ENCODE results near the gene DENND1A.

DNA sequence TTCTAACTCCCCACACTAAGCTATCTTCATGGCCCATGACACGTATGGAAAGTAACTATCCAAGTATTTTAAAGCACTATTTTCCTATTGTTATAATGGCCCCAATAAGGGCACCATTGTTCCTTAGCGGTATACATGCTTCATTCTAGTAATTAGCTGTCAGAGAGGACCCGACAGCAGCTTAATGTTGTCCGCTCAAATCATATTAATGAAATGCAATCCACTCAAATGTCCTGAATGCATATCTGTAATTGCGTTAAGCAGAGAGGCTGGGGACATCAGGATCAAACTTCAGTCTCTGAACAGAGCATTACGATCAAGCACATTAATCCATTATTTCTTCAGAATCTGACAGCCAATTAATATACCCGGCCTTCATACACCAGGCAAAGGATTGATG lies 434.2 kb downstream of the DENND1A start:
- TF ChIP-seq, protein P1, sequence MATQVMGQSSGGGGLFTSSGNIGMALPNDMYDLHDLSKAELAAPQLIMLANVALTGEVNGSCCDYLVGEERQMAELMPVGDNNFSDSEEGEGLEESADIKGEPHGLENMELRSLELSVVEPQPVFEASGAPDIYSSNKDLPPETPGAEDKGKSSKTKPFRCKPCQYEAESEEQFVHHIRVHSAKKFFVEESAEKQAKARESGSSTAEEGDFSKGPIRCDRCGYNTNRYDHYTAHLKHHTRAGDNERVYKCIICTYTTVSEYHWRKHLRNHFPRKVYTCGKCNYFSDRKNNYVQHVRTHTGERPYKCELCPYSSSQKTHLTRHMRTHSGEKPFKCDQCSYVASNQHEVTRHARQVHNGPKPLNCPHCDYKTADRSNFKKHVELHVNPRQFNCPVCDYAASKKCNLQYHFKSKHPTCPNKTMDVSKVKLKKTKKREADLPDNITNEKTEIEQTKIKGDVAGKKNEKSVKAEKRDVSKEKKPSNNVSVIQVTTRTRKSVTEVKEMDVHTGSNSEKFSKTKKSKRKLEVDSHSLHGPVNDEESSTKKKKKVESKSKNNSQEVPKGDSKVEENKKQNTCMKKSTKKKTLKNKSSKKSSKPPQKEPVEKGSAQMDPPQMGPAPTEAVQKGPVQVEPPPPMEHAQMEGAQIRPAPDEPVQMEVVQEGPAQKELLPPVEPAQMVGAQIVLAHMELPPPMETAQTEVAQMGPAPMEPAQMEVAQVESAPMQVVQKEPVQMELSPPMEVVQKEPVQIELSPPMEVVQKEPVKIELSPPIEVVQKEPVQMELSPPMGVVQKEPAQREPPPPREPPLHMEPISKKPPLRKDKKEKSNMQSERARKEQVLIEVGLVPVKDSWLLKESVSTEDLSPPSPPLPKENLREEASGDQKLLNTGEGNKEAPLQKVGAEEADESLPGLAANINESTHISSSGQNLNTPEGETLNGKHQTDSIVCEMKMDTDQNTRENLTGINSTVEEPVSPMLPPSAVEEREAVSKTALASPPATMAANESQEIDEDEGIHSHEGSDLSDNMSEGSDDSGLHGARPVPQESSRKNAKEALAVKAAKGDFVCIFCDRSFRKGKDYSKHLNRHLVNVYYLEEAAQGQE (IDR thresholded peaks at IDR 0.05; ENCODE audit: insufficient read depth in 1 of 2, low read depth in 2 of 2, low read length in 2 of 2), result no peak
- no peak for TF ChIP-seq POLR2AphosphoS5 (IDR thresholded peaks at IDR 0.05; ENCODE audit: low read depth, low read length)
- TF ChIP-seq TAF1 (IDR thresholded peaks at IDR 0.05; ENCODE audit: borderline replicate concordance, insufficient read depth, low read length), result no peak
- no peak for TF ChIP-seq SIN3A (IDR thresholded peaks at IDR 0.05; ENCODE audit: borderline replicate concordance, insufficient read depth, low read length)
- TF ChIP-seq FOXP2 (optimal IDR thresholded peaks at IDR 0.05; ENCODE audit: borderline replicate concordance, extremely low read depth, extremely low read length, insufficient read depth), result no peak

All from PFSK-1 (cell line).